GM13977 (cell line): ENCODE results near the gene YES1.
"Not testable (repeated sequence)": the region's sequence is repeated elsewhere in the genome, so short reads cannot be mapped to it uniquely, and the experiment has no call there.

Source experiments
- DNase-seq: peaks from one replicate; pipeline ENCODE4 v3.0.0; 2012; ENCODE audit warnings: low spot score
- in situ Hi-C: fragments of 300-500 bp; cut with MboI; formaldehyde crosslinking; loops from one replicate; pipeline ENCODE4 v1.12.0; 2022; ENCODE audit warnings: low sequenced_read_pairs, low pct_unique_long_range_greater_than_20kb, mixed read lengths, inconsistent platforms; ENCODE audit not compliant: unreplicated experiment
- TF ChIP-seq, protein P1 (sequence below): IDR thresholded peaks from 2 replicates; pipeline ENCODE4 v1.5.1; 2012; ENCODE audit warnings: mild to moderate bottlenecking, control low read depth; ENCODE audit not compliant: insufficient read depth; ENCODE audit errors: extremely low read depth, missing control alignments

Gene YES1

DNA sequence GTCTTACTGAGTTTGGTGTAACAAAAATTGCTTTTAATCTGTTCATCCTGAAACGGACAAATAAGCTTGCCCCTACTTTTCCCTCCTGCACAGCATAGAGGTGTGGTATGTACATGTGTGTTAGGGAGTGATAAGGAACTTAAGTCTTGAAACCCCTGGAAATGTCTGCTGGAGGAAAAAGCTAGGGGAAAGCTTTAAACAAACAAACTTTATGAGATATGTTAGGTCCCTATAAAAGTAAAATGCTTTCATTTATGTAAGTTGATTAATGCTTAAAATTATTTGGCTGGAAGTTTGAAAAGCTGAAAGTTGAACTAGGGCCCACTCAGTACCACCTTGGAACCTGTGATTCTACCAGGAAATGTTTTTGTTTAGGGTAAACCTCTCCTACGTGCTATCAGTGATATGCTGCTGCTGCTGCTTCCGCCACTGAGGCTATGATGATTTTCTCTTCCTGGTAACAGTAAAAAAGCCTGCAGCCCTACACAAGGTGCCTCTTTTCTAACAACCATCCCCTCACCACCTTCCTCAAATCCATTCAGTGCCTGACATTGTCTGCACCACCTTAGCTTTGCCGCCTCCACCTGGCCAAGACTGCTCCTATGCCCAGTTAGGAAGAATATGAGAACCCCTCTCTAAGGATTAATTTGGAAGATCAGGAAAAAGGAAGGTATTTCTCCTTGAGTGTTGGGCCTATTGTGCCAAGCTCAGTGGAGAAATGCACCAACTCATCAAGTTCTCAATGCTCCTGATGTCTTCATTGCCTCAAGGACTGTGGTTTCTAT lies 2.5 kb upstream of the YES1 start:
- in situ Hi-C loops = no loop called here
- DNase-seq = no peak
- TF ChIP-seq, protein P1, sequence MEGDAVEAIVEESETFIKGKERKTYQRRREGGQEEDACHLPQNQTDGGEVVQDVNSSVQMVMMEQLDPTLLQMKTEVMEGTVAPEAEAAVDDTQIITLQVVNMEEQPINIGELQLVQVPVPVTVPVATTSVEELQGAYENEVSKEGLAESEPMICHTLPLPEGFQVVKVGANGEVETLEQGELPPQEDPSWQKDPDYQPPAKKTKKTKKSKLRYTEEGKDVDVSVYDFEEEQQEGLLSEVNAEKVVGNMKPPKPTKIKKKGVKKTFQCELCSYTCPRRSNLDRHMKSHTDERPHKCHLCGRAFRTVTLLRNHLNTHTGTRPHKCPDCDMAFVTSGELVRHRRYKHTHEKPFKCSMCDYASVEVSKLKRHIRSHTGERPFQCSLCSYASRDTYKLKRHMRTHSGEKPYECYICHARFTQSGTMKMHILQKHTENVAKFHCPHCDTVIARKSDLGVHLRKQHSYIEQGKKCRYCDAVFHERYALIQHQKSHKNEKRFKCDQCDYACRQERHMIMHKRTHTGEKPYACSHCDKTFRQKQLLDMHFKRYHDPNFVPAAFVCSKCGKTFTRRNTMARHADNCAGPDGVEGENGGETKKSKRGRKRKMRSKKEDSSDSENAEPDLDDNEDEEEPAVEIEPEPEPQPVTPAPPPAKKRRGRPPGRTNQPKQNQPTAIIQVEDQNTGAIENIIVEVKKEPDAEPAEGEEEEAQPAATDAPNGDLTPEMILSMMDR = peak; percentile 11

DNA sequence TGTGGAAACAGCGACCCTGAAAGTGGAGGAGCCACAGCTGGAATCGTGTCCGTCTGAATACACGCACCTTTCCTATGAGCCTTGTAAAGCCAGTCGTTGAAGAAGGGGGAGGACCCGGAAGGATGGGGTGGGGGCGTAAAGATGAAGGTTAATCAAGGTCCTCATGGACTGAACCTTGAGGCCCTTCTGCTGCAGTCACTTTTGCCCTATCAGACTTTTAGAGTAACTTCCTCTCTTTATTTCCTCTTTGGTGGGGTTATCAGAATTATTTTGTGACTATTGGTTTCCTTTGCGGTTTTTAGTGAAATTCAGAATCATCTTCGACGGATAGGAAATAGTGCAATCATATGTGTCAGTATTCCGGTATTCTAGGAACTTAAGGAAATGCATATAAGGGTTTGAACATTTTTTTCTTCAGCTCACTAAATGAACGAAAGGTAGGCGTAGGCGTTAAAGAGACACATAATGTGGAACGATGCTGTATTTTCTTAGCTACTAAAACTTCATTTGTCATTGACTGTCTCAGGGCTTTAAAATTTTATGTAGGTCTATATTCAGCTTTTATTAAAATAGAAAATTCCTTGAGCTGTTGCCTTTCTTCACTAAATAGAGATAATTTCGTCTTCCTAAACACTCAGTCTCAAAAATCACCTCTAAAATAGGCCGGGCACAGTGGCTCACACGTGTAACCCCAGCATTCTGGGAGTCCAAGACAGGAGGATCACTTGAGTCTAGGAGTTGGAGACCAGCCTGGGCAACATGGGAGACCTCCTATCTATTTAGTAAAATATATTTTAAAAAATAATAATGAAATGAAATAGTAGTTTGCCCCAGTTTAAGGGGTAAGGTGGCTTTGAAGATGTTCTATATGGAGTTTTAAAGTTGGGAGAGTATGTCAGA lies 1.4 kb upstream of the YES1 start:
- in situ Hi-C loops = no loop called here
- TF ChIP-seq, protein P1 = no peak

DNA sequence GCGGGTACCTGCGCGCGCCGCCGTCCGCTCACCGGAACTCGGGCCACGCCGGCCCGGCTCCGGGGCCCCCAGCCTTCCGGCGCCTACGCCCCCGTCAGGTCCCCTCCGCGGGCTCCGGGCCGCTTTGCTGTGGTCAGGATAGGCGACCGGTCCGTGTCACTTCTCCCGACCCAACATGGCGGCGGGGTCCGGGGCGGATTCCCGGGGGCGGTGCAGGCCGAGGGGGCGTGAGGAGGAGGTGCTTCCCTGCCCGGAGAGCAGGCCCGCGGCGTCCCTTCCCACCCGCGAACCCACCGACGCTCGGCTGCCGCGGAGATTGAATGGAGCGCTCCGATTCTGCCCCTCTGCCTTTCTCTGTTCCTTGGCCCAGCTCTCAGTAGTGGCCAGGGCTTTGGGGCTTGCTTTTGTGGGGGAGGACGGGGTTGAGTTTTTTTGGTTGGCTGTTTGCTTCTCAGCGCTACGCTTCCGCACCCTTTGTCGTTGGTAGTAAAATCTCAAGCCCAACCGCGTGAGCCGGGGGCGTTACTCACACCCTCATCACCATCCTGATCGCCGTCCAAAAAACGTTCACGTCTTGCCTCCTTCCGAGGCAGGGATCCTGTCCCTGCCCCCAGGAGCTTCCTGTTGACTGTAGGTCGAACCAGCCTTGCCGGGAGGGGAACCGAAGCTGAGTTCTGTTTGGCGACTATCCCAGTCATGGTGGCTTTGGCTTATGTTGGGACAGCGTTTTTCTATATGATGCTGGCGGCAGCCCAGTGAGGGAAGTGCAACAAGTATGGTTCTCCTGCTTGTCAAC lies 532 bp upstream of the YES1 start:
- DNase-seq = peak; percentile 71
- TF ChIP-seq, protein P1 = no peak
- in situ Hi-C loops = no loop called here

More for the DNA sequence above, 1.4 kb upstream of the YES1 start:
- DNase-seq = no peak

DNA sequence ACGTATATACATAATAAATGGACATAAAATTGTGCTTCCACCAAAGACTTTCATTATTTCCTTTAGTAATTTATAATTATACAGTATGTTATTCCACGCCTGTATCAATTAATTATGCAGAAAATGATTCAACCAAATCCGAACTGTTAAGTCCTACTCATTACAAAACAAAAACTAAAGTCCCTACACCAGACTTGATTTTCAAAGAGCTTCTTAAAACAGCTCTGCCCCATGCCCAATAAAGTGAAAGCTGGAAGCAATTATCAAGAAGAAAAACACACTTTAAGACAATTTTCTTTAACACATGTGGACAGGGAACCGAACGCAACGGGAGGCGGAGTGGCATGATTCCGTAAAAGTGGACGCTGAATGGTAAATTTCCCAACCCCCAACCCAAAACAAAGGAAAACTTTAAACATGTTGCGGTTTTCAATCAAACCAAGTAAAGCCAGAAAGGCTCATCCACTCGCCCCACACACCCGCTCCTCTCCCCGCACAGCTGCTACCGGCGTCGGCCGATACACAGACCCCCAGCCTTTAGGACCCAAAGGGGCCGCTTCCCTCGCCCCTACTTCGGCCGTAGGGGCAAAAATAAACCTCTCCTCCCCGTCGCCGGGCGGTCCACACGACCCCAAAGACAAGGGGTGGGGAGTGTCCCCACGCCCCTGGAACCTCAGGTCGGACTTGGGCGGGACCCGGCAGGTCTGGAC lies 705 bp downstream of the YES1 start:
- peak; percentile 35 for DNase-seq
- TF ChIP-seq, protein P1 = no peak
- in situ Hi-C loops = no loop called here

DNA sequence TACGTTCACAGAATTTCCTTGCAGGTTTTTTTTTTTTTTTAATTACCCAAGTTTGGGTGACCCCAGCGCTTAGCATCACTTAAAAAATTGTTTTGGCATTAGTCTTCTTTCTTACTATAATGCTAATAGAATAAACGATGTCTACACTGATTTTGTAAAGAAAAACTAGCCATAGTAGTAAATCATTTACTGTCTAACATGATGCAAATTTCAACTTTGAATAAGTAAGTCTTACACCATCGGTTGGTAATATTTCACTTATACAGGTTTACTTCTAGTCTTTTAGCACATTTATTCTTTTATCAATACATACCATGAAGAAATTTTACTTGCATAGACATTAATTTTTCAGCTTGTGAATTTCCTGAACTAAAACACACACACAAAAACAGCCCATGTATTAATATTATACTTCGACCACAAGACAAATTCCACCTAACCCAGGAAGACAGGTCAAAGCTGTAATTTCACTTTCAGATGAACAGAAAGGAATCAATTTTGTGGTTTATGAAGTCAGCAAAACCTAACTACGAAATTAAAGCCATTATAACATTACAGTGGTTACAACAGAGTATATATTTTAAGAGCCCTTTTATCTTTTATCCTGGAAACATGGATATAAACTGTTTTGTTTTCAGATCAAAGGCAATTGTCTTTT lies 1.9 kb downstream of the YES1 start:
- in situ Hi-C loops = no loop called here
- TF ChIP-seq, protein P1 = no peak
- DNase-seq = peak; percentile 40

DNA sequence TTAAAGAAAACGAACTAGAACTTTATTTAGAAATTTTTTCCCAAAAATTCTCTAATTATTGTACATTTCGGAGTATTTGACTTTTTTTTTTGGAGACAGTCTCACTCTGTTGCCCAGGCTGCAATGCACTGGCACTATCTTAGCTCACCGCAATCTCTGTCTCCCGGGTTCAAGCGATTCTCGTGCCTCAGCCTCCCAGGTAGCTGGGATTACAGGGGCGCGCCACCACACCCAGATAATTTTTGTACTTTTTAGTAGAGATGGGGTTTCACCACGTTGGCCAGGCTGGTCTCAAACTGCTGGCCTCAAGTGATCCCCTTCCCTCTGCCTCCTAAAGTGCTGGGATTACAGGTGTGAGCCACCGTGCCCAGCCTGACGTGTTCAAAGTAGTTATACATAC lies 2.8 kb downstream of the YES1 start:
- in situ Hi-C loops = not testable (repeated sequence)

More for the DNA sequence above, 2.8 kb downstream of the YES1 start:
- DNase-seq = not testable (repeated sequence)
